Dermis blood vessel endothelial cell (primary cell): ENCODE results near the gene HDGFL2. TPM values are rescaled to one million over a fixed set of nuclear protein-coding genes. Genes with fewer than 3 reads are reported as not detected.
"Not testable (repeated sequence)": the region's sequence is repeated elsewhere in the genome, so short reads cannot be mapped to it uniquely, and the experiment has no call there.

Experiments used
- DNase-seq: peaks from one replicate; pipeline ENCODE4 v3.0.0; 2010
- total RNA-seq: library from RNA; depleted of rRNA; stranded (reverse); fragments of >200 nt; gene quantifications from 2 replicates; pipeline ENCODE4 v1.2.3, GENCODE V29; 2014

HDGFL2 gene
- total RNA-seq, 1 donor from 2014 or later = 49.7 TPM

DNA sequence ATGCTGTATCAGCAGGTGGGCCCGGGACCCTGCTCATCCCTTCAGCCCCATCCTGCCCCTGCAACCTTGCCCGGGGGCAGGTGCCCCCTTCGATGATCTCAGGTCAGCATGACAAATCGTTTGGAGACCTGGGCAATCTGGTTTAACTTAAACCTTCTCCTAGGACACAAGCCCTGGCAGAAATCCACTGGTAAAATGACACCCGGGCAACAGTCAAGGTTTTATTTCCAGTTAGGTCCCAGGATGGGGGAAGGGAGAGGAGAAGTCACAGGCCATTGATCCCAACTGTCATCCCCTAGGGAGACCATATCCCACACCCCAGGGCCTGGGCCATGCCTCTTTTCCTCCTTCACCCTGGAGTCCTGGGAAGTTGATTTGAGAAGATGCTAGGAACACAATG lies 64.7 kb downstream of the HDGFL2 start:
- no peak for DNase-seq

DNA sequence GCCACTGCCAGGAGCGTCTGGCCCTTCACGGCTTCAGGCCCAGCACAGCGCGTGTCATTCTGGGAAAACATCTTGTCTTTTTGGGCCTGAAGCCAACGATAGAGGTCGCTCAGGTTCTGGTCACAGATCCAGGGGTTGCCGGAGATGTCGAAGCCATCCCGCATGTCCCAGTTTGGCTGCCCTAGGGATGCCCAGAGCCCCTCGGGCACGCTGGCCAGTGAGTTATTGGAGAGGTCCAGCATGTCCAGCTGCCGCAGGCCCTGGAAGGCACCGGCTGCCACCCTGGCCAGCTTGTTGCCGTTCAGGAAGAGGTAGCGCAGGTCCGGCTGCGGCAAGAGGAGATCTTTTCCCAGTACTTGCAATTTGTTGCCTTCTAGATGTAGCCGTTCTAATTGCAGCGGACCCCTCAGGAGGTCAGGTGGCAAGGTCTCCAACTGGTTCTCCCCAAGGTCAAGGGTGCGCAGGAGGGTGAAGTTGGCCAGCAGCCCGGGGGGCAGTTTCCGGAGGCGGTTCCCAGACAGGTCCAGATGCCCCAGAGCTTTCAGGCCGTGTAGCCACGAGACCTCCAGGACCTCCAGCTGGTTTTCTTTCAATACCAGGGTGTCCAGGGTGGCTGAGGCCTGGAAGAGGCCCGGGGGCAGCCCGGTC lies 66.0 kb downstream of the HDGFL2 start:
- no peak for DNase-seq

DNA sequence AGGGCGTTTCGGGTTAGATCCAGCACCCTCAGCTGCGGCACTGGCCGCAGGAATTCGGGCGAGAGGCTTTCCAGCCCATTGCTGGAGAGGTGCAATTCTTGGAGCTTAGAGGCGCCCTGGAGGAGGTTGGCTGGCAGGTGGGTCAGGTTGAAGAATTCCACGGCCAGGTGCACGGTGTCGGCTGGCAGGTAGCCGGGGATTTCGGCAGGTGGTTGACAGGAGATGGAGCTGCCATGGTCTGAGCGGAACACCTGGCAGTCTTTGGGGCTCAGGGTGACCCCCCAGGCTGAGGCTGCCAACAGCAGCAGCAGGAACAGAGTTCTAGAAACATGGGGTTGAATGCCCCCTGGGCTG lies 66.5 kb downstream of the HDGFL2 start:
- no peak for DNase-seq

DNA sequence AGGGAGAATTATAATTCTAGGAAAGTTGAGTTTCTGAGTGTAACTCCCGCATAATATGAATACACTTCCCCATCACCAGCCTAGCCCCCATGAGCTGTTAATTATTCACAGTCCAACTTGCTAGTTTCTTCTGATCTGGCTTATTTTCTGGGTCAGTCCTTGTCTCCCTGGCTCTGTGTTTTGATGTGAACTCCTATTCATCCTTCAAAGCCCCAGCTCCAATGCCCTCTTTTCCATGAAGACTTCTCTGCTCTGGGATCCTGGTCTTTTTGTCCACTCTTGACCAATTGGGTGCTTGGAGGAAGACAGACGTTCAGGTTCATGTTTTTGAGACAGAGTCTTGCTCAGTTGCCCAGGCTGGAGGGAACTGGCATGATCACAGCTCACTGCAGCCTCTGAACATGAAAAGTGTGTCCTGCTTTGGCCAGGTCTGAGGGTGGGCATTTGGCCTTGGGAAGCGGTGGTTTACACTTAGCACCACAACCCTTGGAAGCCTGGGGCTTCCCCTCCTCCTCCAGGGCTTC lies 67.1 kb downstream of the HDGFL2 start:
- no peak for DNase-seq

- DNase-seq = peak; percentile 55
Observed at GRCh38 chr19:4539693-4540581, 67.8 kb downstream of the HDGFL2 start, which contains the start of gene LRG1. LRG1 (minus strand) TSS chr19:4540036; CDS start chr19:4540013, 23 bp downstream.

GRCh38 chr19:4541114-4541805 lies 69.2 kb downstream of the HDGFL2 start:
- DNase-seq = peak; percentile 41

DNA sequence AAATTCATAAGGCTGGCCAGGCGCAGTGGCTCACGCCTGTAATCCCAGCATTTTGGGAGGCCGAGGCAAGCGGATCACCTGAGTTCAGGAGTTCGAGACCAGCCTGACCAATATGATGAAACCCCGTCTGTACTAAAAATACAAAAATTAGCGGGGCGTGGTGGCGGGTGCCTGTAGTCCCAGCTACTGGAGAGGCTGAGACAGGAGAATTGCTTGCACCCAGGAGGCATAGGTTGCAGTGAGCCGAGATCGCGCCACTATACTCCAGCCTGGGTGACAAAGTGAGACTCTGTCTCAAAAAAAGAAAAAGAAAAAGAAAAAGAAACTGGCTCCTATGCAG lies 69.7 kb downstream of the HDGFL2 start:
- not testable (repeated sequence) for DNase-seq

- no peak for DNase-seq
Observed at GRCh38 chr19:4542896-4543841, 71.1 kb downstream of the HDGFL2 start.

DNA sequence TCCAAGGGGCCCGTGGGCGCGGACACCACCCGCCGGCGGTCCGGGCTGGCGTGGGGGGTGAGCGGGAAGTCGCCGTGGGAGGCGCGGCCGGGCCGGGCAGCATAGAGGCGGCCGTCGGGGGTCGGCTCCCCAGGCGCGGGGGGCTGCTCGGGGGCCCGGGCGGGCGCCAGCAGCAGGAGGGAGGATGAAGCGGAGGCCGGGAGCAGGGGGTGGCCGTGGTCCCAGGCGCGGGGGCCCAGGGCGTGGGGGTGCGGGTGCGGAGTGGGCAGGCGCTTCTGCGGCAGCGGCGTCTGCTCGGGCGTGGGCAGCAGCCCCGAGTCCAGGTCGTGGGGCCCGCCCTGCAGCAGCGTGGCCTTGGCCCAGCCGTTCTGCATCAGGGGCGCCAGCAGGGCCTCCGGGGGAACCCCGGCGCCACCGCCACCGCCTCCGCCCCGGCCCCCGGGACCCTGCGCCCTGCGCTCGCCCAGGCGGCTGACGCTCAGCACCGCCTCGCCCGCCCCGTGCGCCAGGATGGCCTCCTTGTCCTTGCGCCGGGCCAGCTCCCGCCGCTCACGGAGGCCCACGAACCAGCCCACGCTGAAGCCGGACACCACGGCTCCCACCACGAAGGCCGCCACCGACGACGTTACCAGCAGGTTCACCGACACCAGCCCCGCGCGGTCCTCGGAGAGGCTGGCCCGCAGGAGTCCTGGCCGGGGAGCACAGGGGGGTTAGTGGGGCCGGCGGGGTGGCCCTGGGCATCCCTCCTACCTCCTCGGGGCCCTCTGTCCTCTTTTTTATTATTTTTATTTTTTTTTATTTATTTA lies 71.9 kb downstream of the HDGFL2 start:
- no peak for DNase-seq

DNA sequence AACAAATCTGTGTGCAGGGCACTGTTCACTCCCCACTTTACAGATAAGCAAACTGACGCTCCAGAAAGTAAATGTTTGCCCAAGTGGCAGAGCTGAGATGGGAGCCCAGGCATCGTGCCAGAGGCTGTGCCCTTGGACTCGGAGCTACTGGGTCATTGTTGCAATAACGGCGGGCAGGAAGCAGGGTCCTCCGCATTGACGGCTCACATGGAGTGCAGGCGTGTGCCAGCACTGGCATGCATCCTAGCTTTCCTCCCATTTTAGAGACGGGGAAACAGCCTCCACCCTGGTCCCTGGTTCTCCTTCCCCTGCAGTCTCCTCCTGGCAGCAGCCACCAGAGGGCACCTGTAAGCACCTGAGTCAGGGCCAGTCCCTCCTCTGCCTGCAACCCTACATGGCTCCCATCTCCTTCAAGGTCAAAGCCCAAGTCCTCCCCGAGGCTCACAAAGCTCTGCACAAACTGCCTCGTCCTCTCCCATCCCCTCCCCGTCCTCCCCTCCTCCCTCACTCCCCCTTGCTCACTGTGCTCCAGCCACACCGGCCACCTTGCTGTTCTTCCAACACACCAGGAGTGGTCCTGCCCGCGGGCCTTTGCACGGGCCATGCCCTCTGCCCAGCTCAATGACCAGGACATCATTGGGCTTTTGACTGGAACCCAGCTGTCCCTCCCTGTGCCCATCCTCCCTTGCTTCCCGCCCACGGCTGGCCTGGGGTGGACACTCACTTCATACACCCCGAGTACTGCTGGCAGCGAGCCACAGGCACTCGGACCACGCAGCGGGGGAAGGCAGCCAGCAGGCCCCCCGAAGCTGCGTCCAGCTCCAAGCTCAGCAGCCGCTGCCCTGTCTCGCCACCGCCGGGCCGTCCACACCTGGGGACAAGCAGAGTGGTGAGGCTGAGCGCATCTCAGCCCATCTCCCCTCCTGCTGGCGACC lies 75.5 kb downstream of the HDGFL2 start:
- DNase-seq = peak; percentile 53

GRCh38 chr19:4548238-4548584 lies 76.1 kb downstream of the HDGFL2 start:
- DNase-seq = no peak

DNA sequence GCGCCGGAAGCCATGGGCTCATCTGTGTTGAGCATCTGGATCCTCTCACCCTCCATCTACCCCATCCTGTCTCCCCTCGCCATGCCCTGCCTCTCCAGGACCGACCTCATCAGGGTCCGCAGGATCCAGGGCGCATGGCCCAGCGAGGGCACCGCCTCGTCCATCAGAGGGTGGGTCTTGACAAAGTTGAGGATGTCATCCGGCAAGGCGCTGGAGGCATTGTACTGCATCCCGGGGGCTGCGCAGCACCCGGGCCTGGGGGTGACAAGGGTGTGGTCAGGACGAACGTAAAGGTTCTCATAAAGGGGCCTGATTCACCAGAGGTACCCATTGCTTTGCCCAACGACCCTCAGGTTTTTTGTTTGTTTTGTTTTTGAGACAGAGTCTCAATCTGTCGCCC lies 77.9 kb downstream of the HDGFL2 start:
- DNase-seq = no peak

DNA sequence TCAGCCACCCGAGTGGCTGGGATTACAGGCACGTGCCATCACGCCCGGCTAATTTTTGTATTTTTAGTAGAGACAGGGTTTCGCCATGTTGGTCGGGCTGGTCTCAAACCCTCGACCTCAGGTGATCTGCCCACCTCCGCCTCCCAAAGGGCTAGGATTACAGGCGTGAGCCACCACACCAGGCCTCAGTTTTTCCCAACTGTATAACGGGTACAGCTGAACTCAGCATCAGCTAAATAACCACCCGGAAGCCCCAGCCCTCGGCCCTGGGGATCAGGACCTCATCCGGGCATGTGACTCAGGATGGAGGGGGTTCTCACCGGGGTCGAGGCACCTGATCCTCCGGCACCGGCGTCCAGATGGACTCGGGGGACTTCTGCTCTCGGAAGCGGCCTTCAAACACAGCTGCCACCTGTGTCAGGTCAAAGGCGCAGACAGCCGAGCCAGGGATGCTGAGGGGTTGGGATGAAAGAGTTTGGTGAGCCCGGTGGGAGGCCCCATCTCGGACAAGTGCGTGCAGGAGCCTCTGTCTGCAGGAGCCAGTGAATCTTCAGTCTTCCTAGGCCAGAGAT lies 78.5 kb downstream of the HDGFL2 start:
- no peak for DNase-seq

Other genes with a start within 250 kb of the HDGFL2 start
- gene EBI3, start 242.8 kb upstream of the HDGFL2 start, total RNA-seq = 0.47 and 3.1 TPM in 2 replicates
- 23.7 and 24.4 TPM in 2 replicates for gene YJU2, start 225.2 kb upstream of the HDGFL2 start, total RNA-seq
- gene SHD, start 193.0 kb upstream of the HDGFL2 start, total RNA-seq = not detected in 2 replicates
- gene TMIGD2, start 169.9 kb upstream of the HDGFL2 start, total RNA-seq = not detected in 2 replicates
- gene FSD1, start 167.7 kb upstream of the HDGFL2 start, total RNA-seq = 7.0 and 11.0 TPM in 2 replicates
- gene STAP2, start 133.5 kb upstream of the HDGFL2 start, total RNA-seq = 28.1 and 36.6 TPM in 2 replicates
- 6.5 and 7.7 TPM in 2 replicates for gene MPND, start 128.7 kb upstream of the HDGFL2 start, total RNA-seq
- 38.6 and 102 TPM in 2 replicates for gene SH3GL1, start 71.8 kb upstream of the HDGFL2 start, total RNA-seq
- gene CHAF1A, start 69.7 kb upstream of the HDGFL2 start, total RNA-seq = 8.7 and 19.5 TPM in 2 replicates
- 80.7 and 96.5 TPM in 2 replicates for gene UBXN6, start 14.5 kb upstream of the HDGFL2 start, total RNA-seq
- 1.1 and 1.5 TPM in 2 replicates for gene PLIN4, start 46.2 kb downstream of the HDGFL2 start, total RNA-seq
- gene PLIN5, start 62.9 kb downstream of the HDGFL2 start, total RNA-seq = 4.7 and 11.7 TPM in 2 replicates
- 1.2 and 1.6 TPM in 2 replicates for gene LRG1, start 67.7 kb downstream of the HDGFL2 start, total RNA-seq
- 143 and 209 TPM in 2 replicates for gene SEMA6B, start 87.4 kb downstream of the HDGFL2 start, total RNA-seq
- gene TNFAIP8L1, start 167.2 kb downstream of the HDGFL2 start, total RNA-seq = 65.4 and 70.1 TPM in 2 replicates
- 140 and 183 TPM in 2 replicates for gene MYDGF, start 198.0 kb downstream of the HDGFL2 start, total RNA-seq